Muscle of leg (tissue), 16 donors: ENCODE results near the gene PTRH1. TPM values are rescaled to one million over a fixed set of nuclear protein-coding genes. Genes with fewer than 3 reads are reported as not detected.
A peak's percentile ranks its signal among the peaks of the same experiment; 100 is the strongest.
"Not testable (repeated sequence)": the region's sequence is repeated elsewhere in the genome, so short reads cannot be mapped to it uniquely, and the experiment has no call there.

Experiments
- DNase-seq: peaks from one replicate; pipeline ENCODE4 v3.0.0; 2013
- H3K27ac ChIP-seq: one replicate; pipeline ENCODE4 v1.5.1; 2013; ENCODE audit warnings: mild to moderate bottlenecking, low read length, control low read depth
- H3K27me3 ChIP-seq: one replicate; pipeline ENCODE4 v1.6.1; 2013; ENCODE audit warnings: low read length; ENCODE audit not compliant: control insufficient read depth, insufficient read depth
- H3K36me3 ChIP-seq: one replicate; pipeline ENCODE4 v1.6.1; 2013; ENCODE audit warnings: low read length; ENCODE audit not compliant: control insufficient read depth, insufficient read depth
- H3K4me1 ChIP-seq: one replicate; pipeline ENCODE4 v1.6.1; 2013; ENCODE audit warnings: low read length; ENCODE audit not compliant: control insufficient read depth, insufficient read depth
- H3K4me3 ChIP-seq: one replicate; pipeline ENCODE4 v1.5.1; 2013; ENCODE audit warnings: low read length, control low read depth
- H3K9me3 ChIP-seq: replicated peaks from 2 replicates; pipeline ENCODE4 v1.6.1; 2013; ENCODE audit warnings: low read depth, low read length; ENCODE audit not compliant: control insufficient read depth
- WGBS: methylation state at CpG from one replicate; pipeline ENCODE4 v1.1.5; 2013; ENCODE audit warnings: missing lambda C conversion rate; ENCODE audit not compliant: insufficient coverage; 5-methylcytosine and 5-hydroxymethylcytosine counted together
- long read RNA-seq, 11 donors: transcript quantifications; one replicate each; lab custom pipeline, GENCODE V29; 2026
- polyA plus RNA-seq, 8 donors: library from polyadenylated mRNA; unstranded; fragments of 120-200 nt; gene quantifications; one replicate each; pipeline versions ENCODE4 v1.2.1 to v1.2.3, GENCODE V29; 2013; ENCODE audit warnings: inconsistent platforms in 1 of 8, low replicate concordance in 1 of 8; ENCODE audit not compliant: insufficient read length in 8 of 8, insufficient read depth in 1 of 8
- total RNA-seq: library from RNA; stranded (reverse); fragments of 120-200 nt; gene quantifications from one replicate; pipeline ENCODE4 v1.2.4, GENCODE V29; 2013

PTRH1 gene, protein sequence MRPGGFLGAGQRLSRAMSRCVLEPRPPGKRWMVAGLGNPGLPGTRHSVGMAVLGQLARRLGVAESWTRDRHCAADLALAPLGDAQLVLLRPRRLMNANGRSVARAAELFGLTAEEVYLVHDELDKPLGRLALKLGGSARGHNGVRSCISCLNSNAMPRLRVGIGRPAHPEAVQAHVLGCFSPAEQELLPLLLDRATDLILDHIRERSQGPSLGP
- total RNA-seq, result 9.4 TPM
- polyA plus RNA-seq, result 10 to 100 TPM in 1 of 8 donors, 1 to 10 TPM in 7; 7.5 to 11.1 (median 9.1) TPM
- long read RNA-seq, donor 1, transcript PTRH1-208 (5 exons, 814 nt), result major isoform, 5 of 5 reads
- long read RNA-seq, donor 1, partial matches to known transcripts, result 0 of 5 reads
- long read RNA-seq, donor 1, other reads (novel, unspliced or antisense), result 0 of 5 reads
- long read RNA-seq, donor 2, result 0 reads
- long read RNA-seq, donor 3, transcript PTRH1-208 (5 exons, 814 nt), result major isoform, 10 of 17 reads
- long read RNA-seq, donor 3, partial matches to known transcripts, result 6 of 17 reads
- long read RNA-seq, donor 3, other reads (novel, unspliced or antisense), result 0 of 17 reads
- long read RNA-seq, donor 4, transcript PTRH1-208 (5 exons, 814 nt), result major isoform, 6 of 7 reads
- long read RNA-seq, donor 4, partial matches to known transcripts, result 0 of 7 reads
- long read RNA-seq, donor 4, other reads (novel, unspliced or antisense), result 0 of 7 reads
- long read RNA-seq, donor 5, transcript PTRH1-208 (5 exons, 814 nt), result major isoform, 17 of 31 reads
- long read RNA-seq, donor 5, partial matches to known transcripts, result 11 of 31 reads
- long read RNA-seq, donor 5, other reads (novel, unspliced or antisense), result 0 of 31 reads
- long read RNA-seq, donor 6, transcript PTRH1-208 (5 exons, 814 nt), result major isoform, 13 of 22 reads
- long read RNA-seq, donor 6, partial matches to known transcripts, result 7 of 22 reads
- long read RNA-seq, donor 6, other reads (novel, unspliced or antisense), result 0 of 22 reads
- long read RNA-seq, donor 7, partial matches to known transcripts, result 0 of 3 reads
- long read RNA-seq, donor 7, other reads (novel, unspliced or antisense), result 0 of 3 reads
- long read RNA-seq, donor 8, transcript PTRH1-208 (5 exons, 814 nt), result major isoform, 5 of 6 reads
- long read RNA-seq, donor 8, partial matches to known transcripts, result 0 of 6 reads
- long read RNA-seq, donor 8, other reads (novel, unspliced or antisense), result 0 of 6 reads
- long read RNA-seq, donor 9, transcript PTRH1-208 (5 exons, 814 nt), result major isoform, 5 of 5 reads
- long read RNA-seq, donor 9, partial matches to known transcripts, result 0 of 5 reads
- long read RNA-seq, donor 9, other reads (novel, unspliced or antisense), result 0 of 5 reads
- long read RNA-seq, donor 10, transcript PTRH1-208 (5 exons, 814 nt), result major isoform, 7 of 8 reads
- long read RNA-seq, donor 10, partial matches to known transcripts, result 0 of 8 reads
- long read RNA-seq, donor 10, other reads (novel, unspliced or antisense), result 0 of 8 reads
- long read RNA-seq, donor 11, transcript PTRH1-208 (5 exons, 814 nt), result major isoform, 5 of 5 reads
- long read RNA-seq, donor 11, partial matches to known transcripts, result 0 of 5 reads
- long read RNA-seq, donor 11, other reads (novel, unspliced or antisense), result 0 of 5 reads

DNA sequence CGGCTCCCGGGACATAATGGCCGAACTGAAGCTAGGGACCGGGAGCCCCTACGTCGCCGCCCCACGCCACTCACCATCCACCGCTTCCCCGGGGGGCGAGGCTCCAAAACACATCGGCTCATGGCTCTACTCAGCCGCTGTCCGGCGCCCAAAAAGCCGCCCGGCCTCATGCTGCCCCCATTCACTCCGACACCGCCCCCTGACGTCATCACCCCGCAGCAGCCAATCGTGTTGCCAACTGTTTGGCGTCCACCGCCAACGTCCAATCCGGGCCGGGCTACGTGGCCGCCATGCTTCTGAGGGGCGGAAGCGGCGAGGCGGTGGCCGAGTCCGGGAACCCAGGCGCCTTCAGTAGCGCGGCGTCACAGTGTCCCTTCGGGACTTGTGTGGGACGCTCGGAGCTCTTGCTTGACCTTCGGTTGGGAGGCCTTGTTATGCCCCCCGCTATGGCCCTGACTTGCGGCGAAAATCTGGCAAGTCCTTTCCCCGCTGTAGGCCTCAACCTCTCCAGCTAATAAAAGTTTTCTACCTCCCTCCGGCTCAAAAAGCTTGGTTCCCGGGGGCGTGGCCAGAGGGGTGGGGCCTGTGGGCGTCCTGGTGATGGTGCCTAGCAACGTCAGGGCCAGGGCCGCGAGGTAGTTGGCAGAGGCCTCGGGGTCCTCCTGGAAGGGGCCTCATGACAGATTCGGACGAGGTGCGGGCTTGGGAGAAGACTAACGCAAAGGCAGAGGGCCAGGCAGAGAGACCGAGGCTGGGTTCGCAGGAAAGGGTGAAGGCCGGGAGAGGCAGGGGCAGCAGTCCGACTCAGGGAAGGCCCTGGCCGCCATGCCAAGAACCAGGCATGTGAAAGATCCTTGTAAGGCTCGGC, at the start of gene PTRH1, which contains the start of gene TTC16:
Gene PTRH1 (minus strand): TSS at position 194 of the 868 bp plus-strand sequence. CDS start 24 bp downstream, at position 170.
Gene TTC16 (plus strand): TSS at position 610 of the 868 bp plus-strand sequence. CDS start 67 bp downstream, at position 677.
- peak within 1 kb of the TSS; percentile 76 for H3K4me3 ChIP-seq
- DNase-seq, result peak; percentile 99
- 1% methylated on average over 52 of the region's 65 CpGs for WGBS
- no peaks in the 10 kb centered on the region for H3K27me3 ChIP-seq
- no peaks in the 10 kb centered on the region for H3K9me3 ChIP-seq
- peak within 1 kb of the TSS; percentile 92 for H3K27ac ChIP-seq
- H3K4me1 ChIP-seq, result peaks cover 30% of the 10 kb centered on the region
- peaks cover 7% of the 10 kb centered on the region for H3K36me3 ChIP-seq

GRCh38 chr9:127763918-127764384, 48.5 kb upstream of the PTRH1 start:
- WGBS, result 40% methylated on average over 7 of the region's 7 CpGs
- H3K27ac ChIP-seq, result peak overlapping the region; percentile 71

DNA sequence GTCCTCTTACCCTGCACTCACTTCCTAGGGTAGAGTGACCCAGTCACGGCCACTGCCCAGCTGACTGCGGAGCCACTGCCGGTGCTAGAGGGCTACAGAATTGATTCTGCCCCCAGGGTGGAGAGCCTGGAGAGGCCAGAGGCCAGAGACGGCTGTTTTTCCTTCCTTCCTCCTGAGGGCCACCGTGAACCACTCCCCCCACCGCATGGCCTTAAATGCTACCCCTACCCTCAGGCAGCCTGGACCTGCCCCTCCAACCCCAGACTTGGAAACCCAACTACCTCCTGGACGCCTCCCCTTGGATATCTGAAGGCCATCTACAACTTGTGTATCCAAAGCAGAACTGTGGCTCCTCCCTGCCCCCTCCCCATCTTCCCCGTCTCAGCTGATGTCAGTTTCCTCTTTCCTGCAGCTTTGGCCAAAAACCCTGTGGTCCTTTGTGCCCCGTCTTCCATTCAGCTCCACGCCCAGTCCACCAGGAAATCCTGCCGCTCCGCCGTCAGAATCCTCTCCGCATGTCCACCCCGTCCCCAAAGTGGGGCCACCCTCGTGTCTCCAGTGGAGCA, 46.7 kb upstream of the PTRH1 start:
- Histone ChIP-seq H3K36me3 (peaks cover 21% of the 10 kb centered on the region), H3K27me3 (peaks cover 2% of the 10 kb centered on the region), H3K27ac (peak overlapping the region; percentile 71), H3K4me3 (no peak overlapping the region), H3K4me1 (peaks cover 31% of the 10 kb centered on the region), H3K9me3 (no peaks in the 10 kb centered on the region)
- DNase-seq, result peak; percentile 64
- 23% methylated on average over 16 of the region's 16 CpGs for WGBS

More at GRCh38 chr9:127763918-127764384, 48.5 kb upstream of the PTRH1 start:
- peaks cover 43% of the 10 kb centered on the region for H3K4me1 ChIP-seq
- DNase-seq, result peak; percentile 62
- no peaks in the 10 kb centered on the region for H3K9me3 ChIP-seq
- peaks cover 20% of the 10 kb centered on the region for H3K36me3 ChIP-seq
- no peak overlapping the region for H3K4me3 ChIP-seq
- peaks cover 2% of the 10 kb centered on the region for H3K27me3 ChIP-seq

DNA sequence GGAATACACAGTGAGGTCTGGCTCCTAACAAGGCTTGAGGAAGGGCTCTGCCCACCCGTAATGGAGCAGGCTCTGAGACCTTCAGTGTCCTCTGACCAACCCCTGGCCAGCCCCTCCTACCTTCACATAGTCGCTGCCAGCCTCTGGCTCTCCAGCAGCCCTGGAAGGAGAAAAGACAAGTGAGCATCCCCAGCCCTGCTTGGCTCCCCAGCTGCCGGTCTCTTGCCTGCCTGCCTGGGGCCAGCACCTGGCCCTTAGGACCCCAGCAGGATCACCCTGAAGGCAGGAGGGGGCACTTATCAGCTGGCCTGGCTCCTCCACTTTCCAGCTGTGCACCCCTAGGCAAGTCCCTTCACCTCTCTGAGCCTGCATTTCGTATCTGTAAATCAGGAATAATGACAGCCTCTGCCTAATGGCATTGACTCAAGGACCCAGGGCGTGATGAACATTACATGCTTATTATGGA, 46.1 kb upstream of the PTRH1 start:
- Histone ChIP-seq H3K27ac (peak overlapping the region; percentile 71), H3K36me3 (peaks cover 16% of the 10 kb centered on the region), H3K9me3 (no peaks in the 10 kb centered on the region), H3K4me3 (no peak overlapping the region), H3K27me3 (peaks cover 2% of the 10 kb centered on the region), H3K4me1 (peaks cover 25% of the 10 kb centered on the region)
- 39% methylated on average over 4 of the region's 5 CpGs for WGBS
- no peak for DNase-seq

DNA sequence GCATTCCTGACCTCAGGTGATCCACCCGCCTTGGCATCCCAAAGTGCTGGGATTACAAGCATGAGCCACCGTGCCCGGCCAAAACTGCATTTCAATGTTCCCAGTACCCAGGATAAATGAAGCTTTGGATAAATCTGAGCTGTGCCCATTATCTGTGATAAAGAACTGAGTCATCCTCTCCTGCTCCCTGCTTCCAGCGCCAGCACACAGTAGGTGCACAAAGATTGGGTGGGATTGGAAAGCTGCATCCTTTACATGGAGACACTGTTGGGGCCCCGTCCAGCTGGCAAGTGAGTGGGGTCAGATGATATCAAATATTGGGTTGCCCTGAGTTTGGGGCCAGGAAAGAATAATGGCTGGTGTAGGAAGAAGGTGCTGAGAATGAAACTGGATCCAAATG, 45.6 kb upstream of the PTRH1 start:
- no peaks in the 10 kb centered on the region for H3K9me3 ChIP-seq
- H3K27me3 ChIP-seq, result peaks cover 4% of the 10 kb centered on the region
- DNase-seq, result no peak
- H3K4me1 ChIP-seq, result peaks cover 25% of the 10 kb centered on the region
- 80% methylated on average over 5 of the region's 5 CpGs for WGBS
- peaks cover 19% of the 10 kb centered on the region for H3K36me3 ChIP-seq
- H3K4me3 ChIP-seq, result no peak overlapping the region
- H3K27ac ChIP-seq, result peak overlapping the region; percentile 29

- 100% methylated on average over 2 of the region's 5 CpGs for WGBS
- H3K9me3 ChIP-seq, result no peaks in the 10 kb centered on the region
- H3K27ac ChIP-seq, result no peak overlapping the region
- peaks cover 35% of the 10 kb centered on the region for H3K4me1 ChIP-seq
- H3K4me3 ChIP-seq, result no peak overlapping the region
- peaks cover 20% of the 10 kb centered on the region for H3K27me3 ChIP-seq
- H3K36me3 ChIP-seq, result peaks cover 19% of the 10 kb centered on the region
- no peak for DNase-seq
These were observed 43.4 kb upstream of the PTRH1 start for GRCh38 chr9:127758843-127759242.

GRCh38 chr9:127756776-127757175, 41.3 kb upstream of the PTRH1 start:
- H3K27ac ChIP-seq, DNase-seq, H3K9me3 ChIP-seq, H3K4me3 ChIP-seq: not testable (repeated sequence)
- H3K4me1 ChIP-seq, result peaks cover 20% of the 10 kb centered on the region
- 83% methylated on average over 1 of the region's 11 CpGs for WGBS
- H3K27me3 ChIP-seq, result peaks cover 32% of the 10 kb centered on the region
- peaks cover 21% of the 10 kb centered on the region for H3K36me3 ChIP-seq

GRCh38 chr9:127756233-127756632, 40.8 kb upstream of the PTRH1 start:
- Histone ChIP-seq H3K4me3 (no peak overlapping the region), H3K4me1 (peaks cover 16% of the 10 kb centered on the region), H3K27ac (no peak overlapping the region), H3K27me3 (peaks cover 33% of the 10 kb centered on the region), H3K9me3 (no peaks in the 10 kb centered on the region), H3K36me3 (peaks cover 20% of the 10 kb centered on the region)
- WGBS, result 80% methylated on average over 3 of the region's 3 CpGs
- no peak for DNase-seq
